ENCODE results near the gene TECTB. TPM values are rescaled to one million over a fixed set of nuclear protein-coding genes. Genes with fewer than 3 reads are reported as not detected.

TECTB gene
- total and polyA plus RNA-seq, 4 experiments from 2014 or later: not detected

- intact Hi-C loops (cut with micrococcal nuclease): no loop called here
- Histone ChIP-seq H3K36me3 (ENCODE audit: insufficient read depth, low read length) (no peaks in the 10 kb centered on the region), H3K4me1 (ENCODE audit: insufficient read depth, low read length) (no peaks in the 10 kb centered on the region), H3K27ac (ENCODE audit: low read depth, low read length) (no peak overlapping the region), H3K9me3 (ENCODE audit: control insufficient read depth in 1 of 2, low read length in 2 of 2) (no peaks in the 10 kb centered on the region), H3K27me3 (ENCODE audit: insufficient read depth, low read length) (no peaks in the 10 kb centered on the region), H3K4me3 (ENCODE audit: low read length in 2 of 2) (no peak overlapping the region)
- H3K27ac Mint-ChIP-seq: no peak overlapping the region
- DNase-seq: no peak
- POLR2A ChIA-PET (ENCODE audit: partially characterized antibody): no interaction called here
- peaks cover 9 to 15% of the 10 kb centered on the region in 2 donors for H3K27me3 Mint-ChIP-seq
- H3K4me3 Mint-ChIP-seq: no peak overlapping the region
- H3K4me1 Mint-ChIP-seq: no peaks in the 10 kb centered on the region
- CTCF ChIA-PET (ENCODE audit: partially characterized antibody): no interaction called here
- H3K36me3 Mint-ChIP-seq: no peaks in the 10 kb centered on the region
- no peaks in the 10 kb centered on the region for H3K9me3 Mint-ChIP-seq
Observed at GRCh38 chr10:112296908-112297331, 13.7 kb downstream of the TECTB start.

GRCh38 chr10:112298581-112298980 lies 15.4 kb downstream of the TECTB start:
- no peak overlapping the region for H3K27ac Mint-ChIP-seq
- ChIA-PET POLR2A (ENCODE audit: partially characterized antibody) (no interaction called here), CTCF (ENCODE audit: partially characterized antibody) (interaction anchor here (1.5 kb wide), 1 partner anchor 17 kb away, joined by 5 read pairs; no protein-coding TSS in a partner anchor)
- intact Hi-C loops (cut with micrococcal nuclease): no loop called here
- H3K27me3 ChIP-seq (ENCODE audit: insufficient read depth, low read length): no peaks in the 10 kb centered on the region
- no peak overlapping the region for H3K4me3 Mint-ChIP-seq
- H3K4me3 ChIP-seq (ENCODE audit: low read length in 2 of 2): no peak overlapping the region
- DNase-seq: no peak
- H3K27ac ChIP-seq (ENCODE audit: low read depth, low read length): no peak overlapping the region
- H3K9me3 ChIP-seq (ENCODE audit: control insufficient read depth in 1 of 2, low read length in 2 of 2): no peaks in the 10 kb centered on the region
- peaks cover 3 to 8% of the 10 kb centered on the region in 2 donors for H3K27me3 Mint-ChIP-seq
- no peaks in the 10 kb centered on the region for H3K36me3 ChIP-seq (ENCODE audit: insufficient read depth, low read length)
- H3K4me1 ChIP-seq (ENCODE audit: insufficient read depth, low read length): no peaks in the 10 kb centered on the region
- no peaks in the 10 kb centered on the region for H3K4me1 Mint-ChIP-seq
- no peaks in the 10 kb centered on the region for H3K9me3 Mint-ChIP-seq
- no peaks in the 10 kb centered on the region for H3K36me3 Mint-ChIP-seq

DNA sequence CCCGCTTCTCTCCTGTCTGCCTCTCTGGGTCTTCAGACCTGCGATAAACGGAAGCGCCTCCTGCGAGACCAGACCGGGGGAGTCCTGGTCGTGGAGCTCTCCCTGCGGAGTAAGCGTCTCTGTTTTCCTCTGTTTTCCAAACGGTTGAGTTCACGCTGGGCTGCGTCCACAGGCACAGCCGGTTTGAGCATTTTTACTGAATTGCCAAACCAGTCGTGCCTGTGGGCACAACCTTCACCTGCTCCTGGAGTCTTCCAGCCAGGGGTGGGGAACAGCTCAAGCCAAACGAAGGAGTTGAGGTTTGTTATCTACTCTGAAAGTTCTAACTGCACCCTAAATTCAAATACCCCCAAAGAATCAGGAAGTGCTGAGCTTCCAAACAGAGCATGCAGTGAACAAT lies 16.3 kb downstream of the TECTB start:
- peaks cover 4 to 8% of the 10 kb centered on the region in 2 donors for H3K27me3 Mint-ChIP-seq
- no peak overlapping the region for H3K4me3 Mint-ChIP-seq
- Histone ChIP-seq H3K27me3 (ENCODE audit: insufficient read depth, low read length) (no peaks in the 10 kb centered on the region), H3K4me1 (ENCODE audit: insufficient read depth, low read length) (no peaks in the 10 kb centered on the region), H3K9me3 (ENCODE audit: control insufficient read depth in 1 of 2, low read length in 2 of 2) (no peaks in the 10 kb centered on the region), H3K27ac (ENCODE audit: low read depth, low read length) (no peak overlapping the region), H3K4me3 (ENCODE audit: low read length in 2 of 2) (no peak overlapping the region), H3K36me3 (ENCODE audit: insufficient read depth, low read length) (no peaks in the 10 kb centered on the region)
- POLR2A ChIA-PET (ENCODE audit: partially characterized antibody): no interaction called here
- no peaks in the 10 kb centered on the region for H3K36me3 Mint-ChIP-seq
- H3K4me1 Mint-ChIP-seq: no peaks in the 10 kb centered on the region
- no peak for DNase-seq
- no peak overlapping the region for H3K27ac Mint-ChIP-seq
- intact Hi-C loops (cut with micrococcal nuclease): no loop called here
- H3K9me3 Mint-ChIP-seq: no peaks in the 10 kb centered on the region
- CTCF ChIA-PET (ENCODE audit: partially characterized antibody): interaction anchor here (1.5 kb wide), 1 partner anchor 16 kb away, joined by 5 read pairs; no protein-coding TSS in a partner anchor

- intact Hi-C loops (cut with micrococcal nuclease): no loop called here
Observed at GRCh38 chr10:112302335-112302734, 19.1 kb downstream of the TECTB start.

DNA sequence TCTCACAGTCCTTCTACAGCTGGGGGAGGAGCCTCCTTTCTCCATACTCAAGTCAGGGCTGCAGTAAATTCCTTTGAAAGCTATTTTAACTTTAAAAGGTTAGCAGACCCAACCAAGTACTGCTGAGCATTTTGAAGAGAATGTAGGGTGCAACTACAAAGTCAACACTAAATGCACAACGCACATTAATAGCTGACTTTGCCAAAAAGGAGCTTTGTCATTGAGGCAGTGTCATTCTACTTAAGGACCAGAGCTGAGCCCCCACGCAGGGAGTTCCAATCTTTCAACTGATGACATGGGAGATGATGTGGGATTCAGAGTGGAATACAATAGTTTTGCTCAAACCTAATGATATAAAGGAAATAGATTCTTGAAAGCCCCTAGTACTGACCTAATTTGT lies 20.3 kb downstream of the TECTB start:
- ChIA-PET POLR2A (ENCODE audit: partially characterized antibody) (no interaction called here), CTCF (ENCODE audit: partially characterized antibody) (interaction anchor here (2.2 kb wide), 1 partner anchor 9 kb away, joined by 15 read pairs; no protein-coding TSS in a partner anchor)
- Mint-ChIP-seq H3K36me3 (no peaks in the 10 kb centered on the region), H3K4me3 (no peak overlapping the region), H3K4me1 (no peaks in the 10 kb centered on the region), H3K9me3 (no peaks in the 10 kb centered on the region), H3K27ac (no peak overlapping the region), H3K27me3 (peaks cover 6 to 12% of the 10 kb centered on the region in 2 donors)
- intact Hi-C loops (cut with micrococcal nuclease): no loop called here
- Histone ChIP-seq H3K9me3 (ENCODE audit: control insufficient read depth in 1 of 2, low read length in 2 of 2) (no peaks in the 10 kb centered on the region), H3K36me3 (ENCODE audit: insufficient read depth, low read length) (no peaks in the 10 kb centered on the region), H3K27me3 (ENCODE audit: insufficient read depth, low read length) (no peaks in the 10 kb centered on the region), H3K4me3 (ENCODE audit: low read length in 2 of 2) (no peak overlapping the region), H3K27ac (ENCODE audit: low read depth, low read length) (no peak overlapping the region), H3K4me1 (ENCODE audit: insufficient read depth, low read length) (no peaks in the 10 kb centered on the region)
- no peak for DNase-seq

More at GRCh38 chr10:112302335-112302734, 19.1 kb downstream of the TECTB start:
- no peaks in the 10 kb centered on the region for H3K4me1 Mint-ChIP-seq
- Histone ChIP-seq H3K27ac (ENCODE audit: low read depth, low read length) (no peak overlapping the region), H3K27me3 (ENCODE audit: insufficient read depth, low read length) (no peaks in the 10 kb centered on the region), H3K9me3 (ENCODE audit: control insufficient read depth in 1 of 2, low read length in 2 of 2) (no peaks in the 10 kb centered on the region), H3K4me3 (ENCODE audit: low read length in 2 of 2) (no peak overlapping the region), H3K4me1 (ENCODE audit: insufficient read depth, low read length) (no peaks in the 10 kb centered on the region), H3K36me3 (ENCODE audit: insufficient read depth, low read length) (no peaks in the 10 kb centered on the region)
- ChIA-PET CTCF (ENCODE audit: partially characterized antibody) (interaction anchor here (1.8 to 2.2 kb wide), 2 partner anchors 11 to 14 kb away, joined by 5 to 15 read pairs; no protein-coding TSS in a partner anchor), POLR2A (ENCODE audit: partially characterized antibody) (no interaction called here)
- no peaks in the 10 kb centered on the region for H3K9me3 Mint-ChIP-seq
- H3K36me3 Mint-ChIP-seq: no peaks in the 10 kb centered on the region
- DNase-seq: no peak
- peaks cover 8 to 9% of the 10 kb centered on the region in 2 donors for H3K27me3 Mint-ChIP-seq
- H3K27ac Mint-ChIP-seq: no peak overlapping the region
- no peak overlapping the region for H3K4me3 Mint-ChIP-seq

DNA sequence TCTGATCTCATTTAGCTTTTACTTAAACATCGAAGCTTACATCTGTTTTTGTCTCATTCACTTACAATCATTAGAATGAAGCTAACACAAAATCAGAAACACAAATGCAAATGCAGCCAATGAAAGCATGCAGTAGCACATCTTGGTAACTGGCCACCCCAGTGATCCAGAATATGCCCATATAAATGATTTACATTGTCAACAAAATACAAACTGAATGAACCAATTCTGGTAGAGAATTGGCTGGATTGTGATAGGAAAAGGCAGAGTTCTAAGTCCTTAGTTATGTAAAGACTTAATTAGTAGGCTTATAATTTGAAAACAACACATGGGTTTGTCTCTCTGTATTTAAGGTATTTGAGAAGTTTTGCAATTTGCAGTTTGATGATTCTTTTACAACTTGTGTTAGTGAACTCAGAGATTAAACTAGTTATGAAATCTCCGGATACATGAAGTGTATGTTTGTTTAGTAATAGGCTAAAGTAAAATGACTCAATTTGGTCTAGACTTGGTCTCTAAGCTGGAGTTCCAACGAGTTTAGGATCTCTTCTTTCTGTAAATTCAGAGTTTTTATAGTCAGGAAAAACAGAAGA lies 21.2 kb downstream of the TECTB start:
- Histone ChIP-seq H3K27ac (ENCODE audit: low read depth, low read length) (no peak overlapping the region), H3K4me3 (ENCODE audit: low read length in 2 of 2) (no peak overlapping the region), H3K27me3 (ENCODE audit: insufficient read depth, low read length) (no peaks in the 10 kb centered on the region), H3K36me3 (ENCODE audit: insufficient read depth, low read length) (no peaks in the 10 kb centered on the region), H3K4me1 (ENCODE audit: insufficient read depth, low read length) (no peaks in the 10 kb centered on the region), H3K9me3 (ENCODE audit: control insufficient read depth in 1 of 2, low read length in 2 of 2) (no peaks in the 10 kb centered on the region)
- H3K27ac Mint-ChIP-seq: no peak overlapping the region
- CTCF ChIA-PET (ENCODE audit: partially characterized antibody): interaction anchor here (2.2 to 2.6 kb wide), 2 partner anchors 9 to 12 kb away, joined by 10 to 15 read pairs; no protein-coding TSS in a partner anchor
- no peak for DNase-seq
- H3K4me3 Mint-ChIP-seq: no peak overlapping the region
- H3K9me3 Mint-ChIP-seq: no peaks in the 10 kb centered on the region
- H3K27me3 Mint-ChIP-seq: peaks cover 8 to 12% of the 10 kb centered on the region in 2 donors
- POLR2A ChIA-PET (ENCODE audit: partially characterized antibody): no interaction called here
- H3K36me3 Mint-ChIP-seq: no peaks in the 10 kb centered on the region
- intact Hi-C loops (cut with micrococcal nuclease): no loop called here
- H3K4me1 Mint-ChIP-seq: no peaks in the 10 kb centered on the region

- CTCF ChIA-PET (ENCODE audit: partially characterized antibody): interaction anchor here (1.6 to 3.1 kb wide), 4 partner anchors 9 to 146 kb away, joined by 4 to 13 read pairs (median 8); no protein-coding TSS in a partner anchor
- Mint-ChIP-seq H3K4me3 (no peak overlapping the region), H3K9me3 (no peaks in the 10 kb centered on the region), H3K4me1 (no peaks in the 10 kb centered on the region), H3K27ac (no peak overlapping the region), H3K27me3 (peaks cover 8 to 20% of the 10 kb centered on the region in 2 donors), H3K36me3 (no peaks in the 10 kb centered on the region)
- POLR2A ChIA-PET (ENCODE audit: partially characterized antibody): no interaction called here
- intact Hi-C loops (cut with micrococcal nuclease): no loop called here
- Histone ChIP-seq H3K27ac (ENCODE audit: low read depth, low read length) (no peak overlapping the region), H3K36me3 (ENCODE audit: insufficient read depth, low read length) (no peaks in the 10 kb centered on the region), H3K9me3 (ENCODE audit: control insufficient read depth in 1 of 2, low read length in 2 of 2) (no peaks in the 10 kb centered on the region), H3K4me3 (ENCODE audit: low read length in 2 of 2) (no peak overlapping the region), H3K27me3 (ENCODE audit: insufficient read depth, low read length) (no peaks in the 10 kb centered on the region), H3K4me1 (ENCODE audit: insufficient read depth, low read length) (no peaks in the 10 kb centered on the region)
- DNase-seq: peak in 4 of 5 donors; percentile 6 to 14 (median 11)
Observed at GRCh38 chr10:112307358-112308124, 24.3 kb downstream of the TECTB start.

Measured in CD4-positive, alpha-beta memory T cell (primary cell).